GM18520 (cell line): ENCODE results near the gene U2AF1L4.

ENCODE experiments used
- ATAC-seq: cut with Tn5 transposase; IDR thresholded peaks from one replicate; pipeline ENCODE4 v1.9.1; 2021; ENCODE audit not compliant: unreplicated experiment

U2AF1L4 gene

GRCh38 chr19:35714601-35715354 lies 30.4 kb downstream of the U2AF1L4 start:
- no peak for ATAC-seq

- no peak for ATAC-seq
These were observed 31.2 kb downstream of the U2AF1L4 start for GRCh38 chr19:35713904-35714495.

- no peak for ATAC-seq
These were observed 31.7 kb downstream of the U2AF1L4 start for GRCh38 chr19:35713506-35713850.

GRCh38 chr19:35712567-35713505 lies 32.4 kb downstream of the U2AF1L4 start:
- no peak for ATAC-seq

GRCh38 chr19:35710784-35711723 lies 34.2 kb downstream of the U2AF1L4 start:
- ATAC-seq, result peak; percentile 23

- ATAC-seq, result no peak
These were observed 36.8 kb downstream of the U2AF1L4 start for GRCh38 chr19:35708391-35708790.

GRCh38 chr19:35704218-35704617 lies 41.0 kb downstream of the U2AF1L4 start, which contains the start of gene ZBTB32:
Gene ZBTB32, plus strand, starts transcription at chr19:35704558. Its CDS starts 10,069 bp downstream, at chr19:35714627.
- no peak for ATAC-seq

- no peak for ATAC-seq
These were observed 41.9 kb downstream of the U2AF1L4 start for GRCh38 chr19:35703343-35703742.

GRCh38 chr19:35702223-35703012 lies 42.8 kb downstream of the U2AF1L4 start:
- ATAC-seq, result peak; percentile 98

- ATAC-seq, result no peak
These were observed 48.4 kb downstream of the U2AF1L4 start for GRCh38 chr19:35696835-35697234.

- no peak for ATAC-seq
These were observed 49.3 kb downstream of the U2AF1L4 start for GRCh38 chr19:35695895-35696422.

GRCh38 chr19:35693835-35694599 lies 51.2 kb downstream of the U2AF1L4 start:
- peak; percentile 88 for ATAC-seq

- no peak for ATAC-seq
These were observed 51.8 kb downstream of the U2AF1L4 start for GRCh38 chr19:35693422-35693821.
